Measurements from ENCODE around the gene SPATA20. TPM values are rescaled to one million over a fixed set of nuclear protein-coding genes. Genes with fewer than 3 reads are reported as not detected.

The SPATA20 gene
- total RNA-seq, 2 experiments from 2014 or later: 23.9 to 27.3 TPM

DNA sequence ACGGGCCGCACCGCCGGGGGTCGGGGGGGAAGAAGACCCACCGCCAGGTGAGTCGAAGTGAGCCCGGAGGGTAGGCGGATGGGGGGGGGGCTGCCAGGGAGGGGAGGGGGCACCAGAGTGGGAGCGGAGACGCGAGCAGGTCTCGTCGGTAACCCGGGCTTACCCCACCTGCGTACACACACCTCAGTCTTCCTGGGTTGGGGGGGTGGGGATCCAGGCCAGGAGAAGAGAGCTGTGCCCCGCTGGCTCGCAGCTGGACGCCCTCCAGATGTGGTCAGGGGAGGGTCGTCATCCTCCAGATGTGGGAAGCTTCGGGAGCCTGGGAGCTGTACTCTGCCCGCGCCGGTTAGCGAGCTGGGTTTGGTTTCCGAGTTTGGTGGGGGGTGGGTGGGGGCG is 14.8 kb downstream of the SPATA20 start:
- Mint-ChIP-seq H3K4me3 (no peak overlapping the region), H3K36me3 (ENCODE audit: low read depth) (no peaks in the 10 kb centered on the region), H3K9me3 (ENCODE audit: insufficient read depth) (no peaks in the 10 kb centered on the region), H3K4me1 (ENCODE audit: low read depth) (peaks cover 19% of the 10 kb centered on the region), H3K27ac (no peak overlapping the region), H3K27me3 (ENCODE audit: low read depth) (peaks cover 68% of the 10 kb centered on the region)
- ChIA-PET CTCF (interaction anchor here (0.7 to 2.1 kb wide), 3 partner anchors 19 to 221 kb away, joined by 3 to 8 read pairs (median 4); no protein-coding TSS in a partner anchor), POLR2A (no interaction called here)
- DNase-seq: no peak
- no peak for ATAC-seq

DNA sequence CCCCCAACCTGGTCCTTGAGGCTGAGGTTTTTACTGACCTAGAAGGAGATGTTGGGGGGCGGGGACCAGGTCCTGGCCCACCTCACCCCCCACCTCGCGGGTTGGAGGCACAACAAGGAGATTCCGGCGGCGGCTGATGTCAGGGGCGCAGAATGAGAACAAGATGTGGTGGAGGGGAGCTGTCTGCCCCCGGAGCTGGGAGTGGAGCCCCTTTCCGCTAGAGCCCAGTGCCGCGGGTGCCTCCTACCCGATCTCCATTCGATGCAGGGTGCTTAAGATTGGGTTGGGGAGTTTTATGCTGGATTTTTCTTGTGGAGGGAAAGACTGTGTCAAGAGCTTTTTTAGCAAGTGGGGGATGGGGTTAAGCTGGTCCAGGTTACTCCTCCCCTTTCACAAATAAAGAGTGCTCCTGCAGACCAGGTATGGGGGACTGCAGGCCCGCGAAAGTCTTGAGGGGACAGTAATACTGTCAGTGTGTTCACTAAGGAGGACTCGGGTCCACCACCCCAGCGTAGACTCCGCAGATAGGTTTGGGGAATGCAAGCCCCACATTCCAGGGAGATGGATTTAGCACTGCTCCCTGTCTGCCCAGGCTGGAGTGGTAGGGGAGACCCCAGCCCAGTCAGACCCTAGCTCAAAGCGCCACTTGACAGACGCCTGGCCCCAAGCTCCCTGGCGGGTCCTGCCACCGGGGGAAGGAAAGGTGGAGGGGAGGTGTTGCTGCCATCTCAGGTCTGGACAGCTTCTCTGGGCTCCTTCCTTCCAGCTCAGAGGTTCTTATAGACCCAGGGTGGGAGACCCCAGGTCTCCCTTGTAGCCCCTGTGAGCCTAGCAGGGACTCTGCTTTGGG is 15.5 kb downstream of the SPATA20 start:
- Mint-ChIP-seq H3K36me3 (ENCODE audit: low read depth) (no peaks in the 10 kb centered on the region), H3K4me1 (ENCODE audit: low read depth) (peaks cover 19% of the 10 kb centered on the region), H3K27me3 (ENCODE audit: low read depth) (peaks cover 71% of the 10 kb centered on the region), H3K9me3 (ENCODE audit: insufficient read depth) (no peaks in the 10 kb centered on the region), H3K27ac (no peak overlapping the region), H3K4me3 (no peak overlapping the region)
- ChIA-PET CTCF (interaction anchor here (0.9 to 2.1 kb wide), 4 partner anchors 10 to 221 kb away, joined by 3 to 8 read pairs (median 4); no protein-coding TSS in a partner anchor), POLR2A (interaction anchor here (0.7 kb wide), 1 partner anchor 60 kb away, joined by 3 read pairs; no protein-coding TSS in a partner anchor)
- DNase-seq (no peak), ATAC-seq (no peak)

DNA sequence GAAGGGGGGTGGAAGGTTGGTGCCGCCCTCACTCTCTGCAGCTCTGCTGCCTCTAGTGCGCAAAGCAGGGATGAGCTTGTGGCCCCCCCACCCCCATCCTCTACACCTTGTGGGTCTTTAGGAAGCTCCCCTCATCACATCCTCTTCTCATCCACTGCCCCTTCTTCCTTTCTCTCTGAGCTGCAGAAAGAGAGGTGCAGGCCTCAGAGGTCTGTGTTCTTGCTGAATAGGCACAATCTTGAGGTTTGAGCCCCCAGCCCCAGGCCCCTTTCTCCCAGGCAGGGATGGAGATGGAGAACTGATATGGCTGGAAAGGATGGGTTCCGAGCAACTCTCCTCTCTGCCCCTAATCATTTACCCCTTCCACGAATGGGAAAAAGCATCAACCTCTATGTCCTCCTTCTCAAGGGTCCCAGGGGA is 16.1 kb downstream of the SPATA20 start:
- DNase-seq (no peak), ATAC-seq (no peak)
- ChIA-PET CTCF (interaction anchor here (0.9 to 2.1 kb wide), 3 partner anchors 10 to 63 kb away, joined by 3 to 8 read pairs (median 4); no protein-coding TSS in a partner anchor), POLR2A (interaction anchor here (0.7 kb wide), 1 partner anchor 59 kb away, joined by 3 read pairs; no protein-coding TSS in a partner anchor)
- no peak overlapping the region for H3K27ac Mint-ChIP-seq
- no peaks in the 10 kb centered on the region for H3K9me3 Mint-ChIP-seq (ENCODE audit: insufficient read depth)
- H3K4me3 Mint-ChIP-seq: no peak overlapping the region
- H3K27me3 Mint-ChIP-seq (ENCODE audit: low read depth): peaks cover 67% of the 10 kb centered on the region
- H3K36me3 Mint-ChIP-seq (ENCODE audit: low read depth): no peaks in the 10 kb centered on the region
- H3K4me1 Mint-ChIP-seq (ENCODE audit: low read depth): peaks cover 19% of the 10 kb centered on the region

DNA sequence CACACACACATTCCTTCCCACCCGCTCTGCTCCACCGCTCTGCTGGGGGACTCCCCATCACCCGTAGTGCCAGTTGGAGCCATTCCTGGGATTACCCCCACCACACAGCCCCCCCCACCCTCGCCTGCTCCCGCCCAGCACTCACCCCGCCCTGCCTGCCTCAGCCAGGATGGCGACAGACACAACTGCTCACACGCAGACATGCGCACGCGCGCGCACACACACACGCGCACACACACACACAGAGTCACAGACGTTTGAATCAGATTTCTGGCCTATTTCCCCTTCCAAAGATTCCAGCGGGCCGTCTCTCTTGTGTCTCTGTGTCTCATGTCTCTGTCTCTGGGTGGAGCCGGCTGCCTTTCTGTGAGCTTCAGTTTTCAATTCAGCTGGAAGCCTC is 17.9 kb downstream of the SPATA20 start:
- Mint-ChIP-seq H3K4me3 (no peak overlapping the region), H3K27me3 (ENCODE audit: low read depth) (peaks cover 51% of the 10 kb centered on the region)
- POLR2A ChIA-PET: no interaction called here

DNA sequence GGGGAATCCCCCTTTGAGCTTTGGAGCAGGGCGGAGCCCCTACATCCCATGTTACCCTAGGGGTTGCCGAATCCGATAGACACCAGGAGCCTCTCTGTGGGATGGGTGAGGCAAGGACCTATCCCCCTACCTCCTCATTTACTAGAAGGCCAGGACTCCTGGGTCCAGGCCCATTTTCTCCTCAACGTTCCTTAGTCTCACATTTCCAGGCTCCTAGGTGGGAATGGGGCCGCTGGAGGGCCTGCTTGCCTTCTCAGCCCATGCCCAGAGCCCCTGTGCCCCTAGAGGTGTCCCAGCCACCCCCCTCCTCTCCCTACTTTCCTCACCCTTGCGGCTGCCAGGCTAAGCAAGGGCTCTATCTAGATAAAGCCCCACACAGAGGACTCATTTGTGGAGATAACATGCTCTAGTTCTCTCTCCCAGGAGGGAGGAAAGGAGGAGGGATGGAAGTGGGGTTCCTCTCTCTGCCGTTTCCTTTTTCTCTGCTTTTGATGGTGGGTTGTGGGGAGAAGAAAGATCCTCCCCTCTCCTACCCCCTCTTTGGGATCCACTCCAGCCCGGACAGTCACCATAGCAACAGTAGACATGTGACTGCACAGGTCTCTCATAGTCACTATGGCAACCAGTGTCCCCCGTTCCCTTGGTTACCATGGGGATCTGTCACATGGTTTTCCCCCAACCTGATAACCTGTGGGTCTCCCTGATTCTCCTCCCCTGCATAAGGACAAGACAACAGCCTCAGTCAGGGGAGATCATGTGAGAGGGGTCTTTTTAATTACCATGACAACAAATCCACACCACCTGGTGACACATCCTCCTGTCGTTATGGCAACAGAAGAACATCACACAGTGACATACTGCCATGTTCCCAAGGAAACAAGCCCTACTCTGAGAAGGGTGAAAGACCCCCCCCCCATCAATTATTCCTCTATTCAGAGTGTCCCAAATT is 18.7 kb downstream of the SPATA20 start:
- Mint-ChIP-seq H3K27me3 (ENCODE audit: low read depth) (peaks cover 48% of the 10 kb centered on the region), H3K27ac (peak overlapping the region; percentile 20), H3K36me3 (ENCODE audit: low read depth) (no peaks in the 10 kb centered on the region), H3K4me3 (no peak overlapping the region), H3K9me3 (ENCODE audit: insufficient read depth) (no peaks in the 10 kb centered on the region), H3K4me1 (ENCODE audit: low read depth) (peaks cover 7% of the 10 kb centered on the region)
- POLR2A ChIA-PET: no interaction called here
- ATAC-seq (peak; percentile 48), DNase-seq (no peak)
- CTCF ChIA-PET: interaction anchor here (1.3 kb wide), 1 partner anchor 60 kb away, joined by 3 read pairs; no protein-coding TSS in a partner anchor

More for the DNA sequence above, 17.9 kb downstream of the SPATA20 start:
- Mint-ChIP-seq H3K9me3 (ENCODE audit: insufficient read depth) (no peaks in the 10 kb centered on the region), H3K27ac (no peak overlapping the region), H3K4me1 (ENCODE audit: low read depth) (peaks cover 10% of the 10 kb centered on the region), H3K36me3 (ENCODE audit: low read depth) (no peaks in the 10 kb centered on the region)
- no peak for ATAC-seq
- DNase-seq: no peak
- CTCF ChIA-PET: interaction anchor here (1.6 kb wide), 1 partner anchor 61 kb away, joined by 4 read pairs; no protein-coding TSS in a partner anchor

DNA sequence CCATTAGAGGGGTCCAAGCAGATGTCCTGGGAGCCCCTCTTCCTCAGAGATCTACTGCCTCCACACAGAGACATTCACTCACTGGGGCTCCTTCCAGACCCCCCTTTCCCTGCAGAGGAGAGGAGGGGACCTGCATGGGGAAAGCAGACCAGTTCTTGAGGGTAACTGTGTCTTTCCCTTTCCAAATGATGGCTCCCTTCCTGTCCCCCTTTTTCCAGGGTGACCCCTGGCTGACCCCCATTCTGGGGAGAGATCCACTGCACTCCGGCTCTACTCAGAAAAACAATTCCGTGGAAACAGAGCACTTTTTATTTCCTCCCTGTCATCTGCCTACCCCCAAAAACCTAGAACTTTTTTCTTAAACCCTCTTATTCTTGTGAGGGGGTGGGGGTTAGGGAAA is 19.9 kb downstream of the SPATA20 start:
- DNase-seq: no peak
- ChIA-PET CTCF (interaction anchor here (1.3 kb wide), 1 partner anchor 59 kb away, joined by 3 read pairs; no protein-coding TSS in a partner anchor), POLR2A (no interaction called here)
- H3K9me3 Mint-ChIP-seq (ENCODE audit: insufficient read depth): no peaks in the 10 kb centered on the region
- H3K4me3 Mint-ChIP-seq: no peak overlapping the region
- H3K27me3 Mint-ChIP-seq (ENCODE audit: low read depth): peaks cover 48% of the 10 kb centered on the region
- H3K4me1 Mint-ChIP-seq (ENCODE audit: low read depth): peaks cover 7% of the 10 kb centered on the region
- no peak for ATAC-seq
- no peak overlapping the region for H3K27ac Mint-ChIP-seq
- H3K36me3 Mint-ChIP-seq (ENCODE audit: low read depth): no peaks in the 10 kb centered on the region

DNA sequence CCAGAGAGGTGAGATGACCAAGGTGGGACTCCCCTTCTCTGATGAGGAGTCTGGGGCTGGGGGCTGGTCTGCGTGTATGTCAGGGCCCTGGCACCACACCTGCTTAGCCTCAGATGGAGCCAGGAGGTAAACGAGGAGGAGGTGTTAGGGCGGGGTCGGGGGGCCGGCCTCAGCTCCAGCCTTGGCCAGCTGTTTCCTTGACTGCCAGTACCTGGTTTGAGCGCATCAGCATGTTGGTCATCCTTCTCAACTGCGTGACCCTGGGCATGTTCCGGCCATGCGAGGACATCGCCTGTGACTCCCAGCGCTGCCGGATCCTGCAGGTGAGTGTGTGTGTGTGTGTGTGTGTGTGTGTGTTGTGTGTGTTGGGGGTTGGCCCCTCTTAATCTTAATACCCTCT is 21.7 kb downstream of the SPATA20 start:
- POLR2A ChIA-PET: no interaction called here
- Mint-ChIP-seq H3K4me1 (ENCODE audit: low read depth) (peaks cover 3% of the 10 kb centered on the region), H3K4me3 (no peak overlapping the region), H3K9me3 (ENCODE audit: insufficient read depth) (no peaks in the 10 kb centered on the region), H3K27me3 (ENCODE audit: low read depth) (peaks cover 33% of the 10 kb centered on the region), H3K27ac (no peak overlapping the region), H3K36me3 (ENCODE audit: low read depth) (no peaks in the 10 kb centered on the region)
- ATAC-seq: no peak
- DNase-seq: no peak
- CTCF ChIA-PET: no interaction called here

DNA sequence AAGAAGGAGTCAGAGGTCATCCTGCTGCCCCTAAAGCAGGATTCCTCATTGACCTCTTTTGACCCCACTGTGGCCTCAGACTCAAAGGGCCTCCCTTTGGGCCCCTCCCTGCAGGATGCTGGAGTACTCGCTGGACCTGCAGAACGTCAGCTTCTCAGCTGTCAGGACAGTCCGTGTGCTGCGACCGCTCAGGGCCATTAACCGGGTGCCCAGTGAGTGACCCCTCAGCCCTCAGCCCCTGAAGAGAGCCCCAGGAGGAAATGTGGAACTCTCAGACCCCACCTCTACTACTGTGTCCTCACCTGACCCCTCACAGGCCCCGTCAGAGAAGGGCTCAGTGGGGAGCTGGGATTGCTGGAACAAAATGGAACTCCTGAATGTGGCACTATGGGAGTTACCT is 22.6 kb downstream of the SPATA20 start:
- ChIA-PET CTCF (no interaction called here), POLR2A (no interaction called here)
- Mint-ChIP-seq H3K9me3 (ENCODE audit: insufficient read depth) (no peaks in the 10 kb centered on the region), H3K4me1 (ENCODE audit: low read depth) (peaks cover 3% of the 10 kb centered on the region), H3K27ac (no peak overlapping the region), H3K27me3 (ENCODE audit: low read depth) (peaks cover 25% of the 10 kb centered on the region), H3K36me3 (ENCODE audit: low read depth) (no peaks in the 10 kb centered on the region), H3K4me3 (no peak overlapping the region)
- no peak for ATAC-seq
- no peak for DNase-seq

DNA sequence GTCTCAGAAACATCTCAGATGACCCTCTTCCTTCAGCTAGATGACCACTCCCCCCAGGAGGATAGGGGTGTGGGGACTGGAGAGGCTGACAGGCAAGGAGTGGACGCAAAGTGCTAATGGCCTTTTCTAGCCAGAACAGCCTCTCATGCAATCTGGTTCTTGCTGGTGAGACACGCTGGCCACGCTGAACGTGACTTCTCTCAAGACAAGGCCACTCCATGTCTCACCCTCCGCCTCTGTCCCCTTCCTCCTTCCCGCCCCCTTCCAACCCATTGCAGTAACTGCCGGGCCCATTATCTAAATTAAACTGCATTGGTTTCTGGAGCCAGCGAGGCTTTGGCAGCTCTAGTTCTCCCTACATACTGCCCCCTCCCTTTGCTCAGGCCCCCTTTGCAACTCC is 23.1 kb downstream of the SPATA20 start:
- H3K9me3 Mint-ChIP-seq (ENCODE audit: insufficient read depth): no peaks in the 10 kb centered on the region
- DNase-seq: no peak
- H3K4me3 Mint-ChIP-seq: no peak overlapping the region
- H3K4me1 Mint-ChIP-seq (ENCODE audit: low read depth): peaks cover under 1% of the 10 kb centered on the region
- CTCF ChIA-PET: no interaction called here
- no peak for ATAC-seq
- H3K27me3 Mint-ChIP-seq (ENCODE audit: low read depth): peaks cover 20% of the 10 kb centered on the region
- H3K36me3 Mint-ChIP-seq (ENCODE audit: low read depth): no peaks in the 10 kb centered on the region
- H3K27ac Mint-ChIP-seq: no peak overlapping the region
- POLR2A ChIA-PET: no interaction called here

DNA sequence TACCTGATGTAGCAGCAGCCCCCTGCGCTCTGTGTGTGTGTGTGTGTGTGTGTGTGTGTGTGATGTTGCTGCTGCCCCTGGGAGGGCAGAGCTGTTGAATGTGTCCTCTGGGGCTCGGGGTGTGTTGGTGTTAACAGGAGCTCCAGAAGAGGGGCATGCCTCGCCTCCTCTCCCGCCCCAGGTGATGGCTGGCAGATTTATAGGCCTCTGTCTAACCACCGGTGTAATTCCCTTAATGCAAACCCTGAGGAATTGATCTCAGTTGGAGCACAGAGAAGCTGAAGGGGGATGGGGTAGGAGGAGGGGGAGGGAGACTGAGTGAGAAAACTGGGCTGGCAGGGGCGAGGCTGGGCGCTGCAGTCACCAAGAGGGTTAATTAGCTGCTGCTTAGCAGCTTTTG is 23.6 kb downstream of the SPATA20 start:
- ATAC-seq: no peak
- CTCF ChIA-PET: no interaction called here
- Mint-ChIP-seq H3K9me3 (ENCODE audit: insufficient read depth) (no peaks in the 10 kb centered on the region), H3K27me3 (ENCODE audit: low read depth) (peaks cover 18% of the 10 kb centered on the region), H3K27ac (no peak overlapping the region), H3K4me3 (no peak overlapping the region), H3K4me1 (ENCODE audit: low read depth) (no peaks in the 10 kb centered on the region), H3K36me3 (ENCODE audit: low read depth) (no peaks in the 10 kb centered on the region)
- POLR2A ChIA-PET: no interaction called here
- no peak for DNase-seq

DNA sequence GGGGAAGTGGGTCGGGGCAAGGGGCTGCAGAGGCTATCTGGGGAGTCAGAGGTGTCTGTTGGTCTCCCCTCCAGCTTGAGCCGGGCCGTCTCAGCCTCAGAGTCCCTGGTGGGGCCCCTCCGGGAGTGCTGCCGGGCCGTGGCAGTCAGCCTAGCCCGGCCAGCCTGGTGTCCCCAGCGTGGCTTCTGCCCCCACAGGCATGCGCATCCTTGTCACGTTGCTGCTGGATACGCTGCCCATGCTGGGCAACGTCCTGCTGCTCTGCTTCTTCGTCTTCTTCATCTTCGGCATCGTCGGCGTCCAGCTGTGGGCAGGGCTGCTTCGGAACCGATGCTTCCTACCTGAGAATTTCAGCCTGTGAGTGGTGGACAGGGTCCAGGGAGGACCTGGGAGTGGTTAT is 24.7 kb downstream of the SPATA20 start:
- H3K27me3 Mint-ChIP-seq (ENCODE audit: low read depth): peaks cover 9% of the 10 kb centered on the region
- H3K4me3 Mint-ChIP-seq: no peak overlapping the region
- no peaks in the 10 kb centered on the region for H3K9me3 Mint-ChIP-seq (ENCODE audit: insufficient read depth)
- H3K4me1 Mint-ChIP-seq (ENCODE audit: low read depth): no peaks in the 10 kb centered on the region
- H3K27ac Mint-ChIP-seq: no peak overlapping the region
- no peak for DNase-seq
- ChIA-PET CTCF (no interaction called here), POLR2A (no interaction called here)
- no peaks in the 10 kb centered on the region for H3K36me3 Mint-ChIP-seq (ENCODE audit: low read depth)
- ATAC-seq: no peak
